H1 (cell line): ENCODE results near the gene FOXB1. TPM values are rescaled to one million over a fixed set of nuclear protein-coding genes. Genes with fewer than 3 reads are reported as not detected.
A peak's percentile ranks its signal among the peaks of the same experiment; 100 is the strongest.

Experiments used
- CTCF ChIA-PET: fragments of 300-600 bp; sonication (Branson Sonifier 250); formaldehyde crosslinking; loops from one replicate; lab custom pipeline; 2021; ENCODE audit not compliant: partially characterized antibody; lab: Charles Lee
- POLR2A ChIA-PET: fragments of 300-600 bp; sonication (Branson Sonifier 250); formaldehyde crosslinking; loops from one replicate; lab custom pipeline; 2021; ENCODE audit warnings: inconsistent platforms; ENCODE audit not compliant: partially characterized antibody; lab: Charles Lee
- DNase-seq, 2 experiments: peaks; one replicate each; pipeline versions ENCODE4 v3.0.0 to v3.0.0-alpha.2; 2010 to 2022; ENCODE audit warnings: low spot score in 2 of 2, low read depth in 1 of 2, mixed read lengths in 1 of 2
- FAIRE-seq: peaks from 2 replicates; lab custom pipeline; 2011; peaks lifted over from hg19 to GRCh38; lab: Jason Lieb, UNC
- H2AFZ ChIP-seq: 2 replicates; pipeline ENCODE4 v1.8.1; 2012; ENCODE audit warnings: low read length, inconsistent platforms
- H2AK5ac ChIP-seq: 2 replicates; pipeline ENCODE4 v1.6.1; 2013; ENCODE audit warnings: low read depth, low read length
- H2BK120ac ChIP-seq: replicated peaks from 2 replicates; pipeline ENCODE3; 2013; ENCODE audit warnings: low read depth, low read length, inconsistent platforms
- H2BK12ac ChIP-seq: 2 replicates; pipeline ENCODE4 v1.6.1; 2013; ENCODE audit warnings: low read depth, low read length
- H2BK15ac ChIP-seq: 2 replicates; pipeline ENCODE4 v1.6.1; 2013; ENCODE audit warnings: low read length
- H2BK20ac ChIP-seq: 2 replicates; pipeline ENCODE4 v1.6.1; 2013; ENCODE audit warnings: low read length
- H2BK5ac ChIP-seq: 2 replicates; pipeline ENCODE4 v1.6.1; 2013; ENCODE audit warnings: low read depth, low read length
- H3K14ac ChIP-seq: 2 replicates; pipeline ENCODE4 v1.6.1; 2013; ENCODE audit warnings: inconsistent platforms; ENCODE audit not compliant: insufficient read length
- H3K18ac ChIP-seq: 2 replicates; pipeline ENCODE4 v1.6.1; 2013; ENCODE audit warnings: low read length; ENCODE audit errors: extremely low read depth
- H3K23ac ChIP-seq: 2 replicates; pipeline ENCODE4 v1.6.1; 2013; ENCODE audit warnings: inconsistent platforms; ENCODE audit not compliant: insufficient read length
- H3K23me2 ChIP-seq: 2 replicates; pipeline ENCODE4 v1.6.1; 2013; ENCODE audit warnings: low read depth, low read length
- H3K27ac ChIP-seq: 2 replicates; pipeline ENCODE4 v1.6.1; 2011; ENCODE audit warnings: low read depth, low read length, inconsistent platforms
- H3K27me3 ChIP-seq, 4 experiments: replicated peaks in 1 of 4; 1 replicate in 1 of 4; 2 replicates in 3 of 4; pipeline versions ENCODE4 v1.6.1 to v1.8.1; 2011 to 2013; ENCODE audit warnings: low read length in 3 of 4, mild to moderate bottlenecking in 3 of 4, inconsistent platforms in 2 of 4, mixed read lengths in 2 of 4, moderate library complexity in 1 of 4; ENCODE audit not compliant: control insufficient read depth in 3 of 4, insufficient read depth in 3 of 4; ENCODE audit errors: extremely low read depth in 1 of 4
- H3K36me3 ChIP-seq, 4 experiments: 2 replicates each; pipeline versions ENCODE4 v1.6.1 to v1.8.1; 2011 to 2013; ENCODE audit warnings: mild to moderate bottlenecking in 4 of 4, low read length in 3 of 4, moderate library complexity in 2 of 4, control low read depth in 1 of 4, inconsistent platforms in 1 of 4; ENCODE audit not compliant: insufficient read depth in 4 of 4, control insufficient read depth in 2 of 4
- H3K4ac ChIP-seq: replicated peaks from 2 replicates; pipeline ENCODE3; 2013; ENCODE audit warnings: low read length, low read depth, mixed read lengths, inconsistent platforms; ENCODE audit not compliant: insufficient read length
- H3K4me1 ChIP-seq, 4 experiments: replicated peaks in 1 of 4; 1 replicate in 1 of 4; 2 replicates in 3 of 4; pipeline versions ENCODE4 v1.6.1 to v1.8.1; 2011 to 2013; ENCODE audit warnings: low read length in 3 of 4, inconsistent platforms in 2 of 4, mixed read lengths in 1 of 4; ENCODE audit not compliant: insufficient read depth in 4 of 4, control insufficient read depth in 3 of 4
- H3K4me2 ChIP-seq, 2 experiments: 2 replicates each; pipeline versions ENCODE4 v1.6.1 to v1.8.1; 2011 to 2013; ENCODE audit warnings: low read depth in 2 of 2, low read length in 2 of 2, control low read depth in 1 of 2, inconsistent platforms in 1 of 2, mild to moderate bottlenecking in 1 of 2; ENCODE audit not compliant: insufficient read depth in 1 of 2
- H3K4me3 ChIP-seq, 4 experiments: fragments of 200-600, 300-600 bp in 1 of 4; sonication (generic), shearing (Covaris generic), sonication (Bioruptor Twin) in 1 of 4; 2 replicates each; pipeline versions ENCODE4 v1.5.1 to v1.8.1; 2011 to 2016; ENCODE audit warnings: low read length in 4 of 4, low read depth in 3 of 4, control low read depth in 2 of 4, inconsistent platforms in 2 of 4, mild to moderate bottlenecking in 2 of 4, mixed read lengths in 1 of 4, moderate library complexity in 1 of 4; ENCODE audit not compliant: insufficient read depth in 2 of 4; ENCODE audit errors: extremely low read depth in 1 of 4
- H3K56ac ChIP-seq: replicated peaks from 2 replicates; pipeline ENCODE3; 2013; ENCODE audit warnings: low read depth, mild to moderate bottlenecking, mixed read lengths, low read length, inconsistent platforms; ENCODE audit not compliant: insufficient read length
- H3K79me1 ChIP-seq: 2 replicates; pipeline ENCODE4 v1.6.1; 2013; ENCODE audit warnings: low read depth, low read length, control low read depth
- H3K79me2 ChIP-seq, 2 experiments: 2 replicates each; pipeline versions ENCODE4 v1.6.1 to v1.8.1; 2012 to 2013; ENCODE audit warnings: low read length in 2 of 2, mild to moderate bottlenecking in 2 of 2, inconsistent platforms in 1 of 2; ENCODE audit not compliant: insufficient read depth in 2 of 2, control insufficient read depth in 1 of 2
- H3K9ac ChIP-seq, 4 experiments: replicated peaks in 1 of 4; 1 replicate in 1 of 4; 2 replicates in 3 of 4; pipeline versions ENCODE4 v1.6.1 to v1.8.1; 2011 to 2013; ENCODE audit warnings: low read depth in 3 of 4, low read length in 3 of 4, control low read depth in 2 of 4, mild to moderate bottlenecking in 2 of 4, moderate library complexity in 2 of 4, inconsistent platforms in 1 of 4; ENCODE audit errors: extremely low read depth in 1 of 4
- H3K9me3 ChIP-seq, 2 experiments: 2 replicates each; pipeline versions ENCODE4 v1.6.1 to v1.8.1; 2012 to 2013; ENCODE audit warnings: mild to moderate bottlenecking in 2 of 2, moderate library complexity in 2 of 2, control low read depth in 1 of 2, inconsistent platforms in 1 of 2, low read depth in 1 of 2, low read length in 1 of 2, mixed read lengths in 1 of 2; ENCODE audit not compliant: insufficient read depth in 2 of 2
- H4K20me1 ChIP-seq, 2 experiments: replicated peaks in 1 of 2; 2 replicates each; pipeline versions ENCODE3 to v1.8.1; 2011 to 2013; ENCODE audit warnings: inconsistent platforms in 2 of 2, low read length in 2 of 2, mild to moderate bottlenecking in 1 of 2; ENCODE audit not compliant: insufficient read depth in 2 of 2, control insufficient read depth in 1 of 2
- H4K5ac ChIP-seq: 2 replicates; pipeline ENCODE4 v1.6.1; 2013; ENCODE audit warnings: low read length, low read depth, mixed read lengths, inconsistent platforms; ENCODE audit not compliant: insufficient read length
- H4K8ac ChIP-seq: 2 replicates; pipeline ENCODE4 v1.8.0; 2013; ENCODE audit warnings: mild to moderate bottlenecking, moderate library complexity, low read length, inconsistent platforms; ENCODE audit not compliant: insufficient read depth; ENCODE audit errors: extremely low read depth
- H4K91ac ChIP-seq: replicated peaks from 2 replicates; pipeline ENCODE3; 2013; ENCODE audit warnings: low read length, mixed read lengths, inconsistent platforms; ENCODE audit not compliant: insufficient read length
- ASH2L ChIP-seq: fragments of 200-600, 300-600 bp; sonication (generic); IDR thresholded peaks from one replicate; pipeline ENCODE4 v1.7.1; 2017; ENCODE audit warnings: low read length
- BACH1 ChIP-seq: IDR thresholded peaks from 2 replicates; pipeline ENCODE4 v1.6.1; 2012; ENCODE audit warnings: low read length, improper control_type of control experiment
- CTBP2 ChIP-seq: IDR thresholded peaks from 2 replicates; pipeline ENCODE4 v1.7.0; 2011; ENCODE audit warnings: borderline replicate concordance, mild to moderate bottlenecking, moderate library complexity, mixed read lengths, low read length; ENCODE audit not compliant: insufficient read depth, insufficient read length
- KDM5A ChIP-seq: fragments of 200-600 bp; IDR thresholded peaks from 2 replicates; pipeline ENCODE4 v1.7.1; 2012; ENCODE audit warnings: mild to moderate bottlenecking, low read length, inconsistent platforms, mixed read lengths
- POLR2A ChIP-seq, 2 experiments: IDR thresholded peaks; 1 replicate in 1 of 2; 2 replicates in 1 of 2; pipeline ENCODE4 v1.6.1; 2011; ENCODE audit warnings: low read depth in 2 of 2, low read length in 2 of 2, mild to moderate bottlenecking in 2 of 2; ENCODE audit errors: control extremely low read depth in 1 of 2
- RAD21 ChIP-seq, 2 experiments: IDR thresholded peaks in 1 of 2; conservative IDR thresholded peaks in 1 of 2; 2 replicates each; pipeline ENCODE4 v1.6.1; 2011; ENCODE audit warnings: low read depth in 2 of 2, low read length in 2 of 2, improper control_type of control experiment in 1 of 2, inconsistent platforms in 1 of 2, mild to moderate bottlenecking in 1 of 2, moderate library complexity in 1 of 2
- SAP30 ChIP-seq: fragments of 300-600 bp; sonication (generic); IDR thresholded peaks from 2 replicates; pipeline ENCODE4 v1.7.1; 2012; ENCODE audit warnings: low read length, moderate library complexity, mild to moderate bottlenecking, inconsistent platforms; ENCODE audit not compliant: insufficient read depth, insufficient replicate concordance
- TAF1 ChIP-seq: IDR thresholded peaks from 2 replicates; pipeline ENCODE4 v1.6.1; 2011; ENCODE audit warnings: mild to moderate bottlenecking, low read depth, low read length
- TBP ChIP-seq: IDR thresholded peaks from 2 replicates; pipeline ENCODE4 v1.6.1; 2011; ENCODE audit warnings: low read depth, low read length, improper control_type of control experiment
- WGBS, 2 experiments: shearing (Covaris generic) in 1 of 2; methylation state at CpG; one replicate each; pipeline versions ENCODE4 v1.1.6 to v1.1.7; 2013 to 2015; ENCODE audit warnings: low lambda C conversion rate in 2 of 2, mixed read lengths in 2 of 2, inconsistent platforms in 1 of 2, low coverage in 1 of 2, missing lambda C conversion rate in 1 of 2; ENCODE audit not compliant: insufficient replicate concordance in 2 of 2, insufficient coverage in 1 of 2, insufficient read length in 1 of 2; ENCODE audit errors: extremely low coverage in 1 of 2, missing lambda C conversion rate in 1 of 2; 5-methylcytosine and 5-hydroxymethylcytosine counted together
- polyA plus RNA-seq, 7 experiments: library from polyadenylated mRNA; depleted of rRNA in 3 of 7; stranded (reverse) in 5 of 7; unstranded in 2 of 7; fragments of >200 nt in 5 of 7; fragments of 200-250 nt in 2 of 7; gene quantifications; 1 replicate in 5 of 7; 2 replicates in 1 of 7; 4 replicates in 1 of 7; pipeline versions ENCODE4 v1.2.1 to v1.2.3, GENCODE V29; 2011 to 2013; ENCODE audit warnings: missing spikeins in 2 of 7, mixed read lengths in 2 of 7
- total RNA-seq: library from RNA; stranded (reverse); fragmentation: NEBNext Ultra II Directional; extraction: Animal tissue kit (Norgen Biotek cat#: 25700); gene quantifications from 2 replicates; pipeline ENCODE4 v1.2.1, GENCODE V29; 2021

FOXB1 gene
- total and polyA plus RNA-seq, 2 of the 8 experiments (the other 6 are each of a cell fraction or from before 2014, with no cell fraction given), result 0.92 to 1.5 TPM

DNA sequence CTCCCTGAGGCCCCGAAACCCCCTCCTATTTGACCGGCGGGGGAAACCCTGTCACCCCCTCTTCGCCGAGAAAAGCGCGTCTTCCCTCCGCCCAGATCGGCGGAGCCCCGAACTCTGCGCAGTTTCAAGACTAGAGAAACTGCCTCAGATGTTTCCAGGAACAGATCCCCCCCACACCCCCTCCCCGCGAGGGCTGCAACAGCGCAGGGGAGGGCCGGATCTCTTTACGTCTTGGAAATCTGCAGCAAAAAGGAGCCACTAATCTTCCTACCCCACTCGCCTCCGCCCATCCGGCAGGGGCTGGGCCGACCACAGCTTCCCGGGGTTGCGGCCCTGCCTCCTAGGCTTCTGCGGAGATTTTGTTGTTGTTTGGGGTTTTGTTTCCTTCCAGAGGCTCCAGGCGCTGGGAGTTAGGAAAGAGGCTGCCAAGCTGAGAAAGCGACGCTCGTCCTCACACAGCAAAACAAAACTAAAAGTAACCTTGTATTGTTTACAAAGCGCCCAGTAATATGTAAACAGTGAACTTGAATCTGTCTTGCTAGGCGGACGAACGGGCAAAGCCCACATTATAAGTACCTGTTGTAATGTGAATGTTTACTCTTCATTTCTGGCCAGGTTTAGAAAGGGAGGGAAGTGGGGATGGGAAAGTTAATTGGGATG lies 2.2 kb downstream of the FOXB1 start:
- H3K18ac ChIP-seq, result peak overlapping the region; percentile 81
- peaks cover 29% of the 10 kb centered on the region for H3K23me2 ChIP-seq
- H2BK5ac ChIP-seq, result peak overlapping the region; percentile 66; the same call in 1 of the 2 replicates
- H3K9ac ChIP-seq, result no peak overlapping the region; a peak in 1 of 7 replicates
- ChIA-PET POLR2A (interaction anchor here (1.6 kb wide), 1 partner anchor 10 kb away, joined by 3 read pairs; no protein-coding TSS in a partner anchor), CTCF (interaction anchor here (1.0 to 1.7 kb wide), 5 partner anchors 9 to 122 kb away, joined by 3 to 7 read pairs (median 4); no protein-coding TSS in a partner anchor)
- H2BK120ac ChIP-seq, result no peak overlapping the region
- peak overlapping the region; percentile 10 for H3K56ac ChIP-seq
- H3K4ac ChIP-seq, result peak overlapping the region; percentile 28
- TF ChIP-seq POLR2A (IDR thresholded peaks at IDR 0.05; ENCODE audit: control extremely low read depth in 1 of 2, low read depth in 2 of 2, low read length in 2 of 2), result no peak
- peak; percentile 58; the same call in 1 of the 2 replicates for TF ChIP-seq TBP
- no peak for TF ChIP-seq KDM5A
- 0 out of 2 replicates have a peak, but pooled peaks have one; percentile 29 for TF ChIP-seq TAF1
- TF ChIP-seq SAP30, result no peak
- TF ChIP-seq CTBP2, result peak; percentile 39
- TF ChIP-seq ASH2L, result peak; percentile 55
- peak; percentile 12 to 13; a peak in 2 of 4 replicates for TF ChIP-seq RAD21 (IDR thresholded peaks at IDR 0.05 in 1 of 2, conservative IDR thresholded peaks at IDR 0.05 in 1 of 2; ENCODE audit: low read depth in 2 of 2, low read length in 2 of 2)
- TF ChIP-seq BACH1, result 0 out of 2 replicates have a peak, but pooled peaks have one; percentile 22
- H3K4me1 ChIP-seq, result peaks cover 15 to 38% (median 26%) of the 10 kb centered on the region in 4 experiments
- no peak overlapping the region for H3K14ac ChIP-seq
- no peaks in the 10 kb centered on the region; a peak in 1 of 4 replicates for H3K9me3 ChIP-seq
- H2BK20ac ChIP-seq, result no peak overlapping the region
- 0% methylated on average over 21 of the region's 32 CpGs; no CpG with 5 or more reads in 1 of the 2 experiments for WGBS, 2 experiments
- no peak overlapping the region for H2AK5ac ChIP-seq
- peak overlapping the region; percentile 34; the same call in 1 of the 2 replicates for H2AFZ ChIP-seq
- DNase-seq (peak in 1 of 2 experiments; percentile 85), FAIRE-seq (peak; percentile 87)
- H3K23ac ChIP-seq, result no peak overlapping the region
- H4K5ac ChIP-seq, result peak overlapping the region; percentile 35
- no peak overlapping the region for H2BK12ac ChIP-seq
- H3K4me3 ChIP-seq, result peak overlapping the region; percentile 54 to 74 (median 62)
- no peak overlapping the region for H3K27ac ChIP-seq
- peaks cover 23 to 45% (median 39%) of the 10 kb centered on the region in 4 experiments; a peak in 6 of 7 replicates for H3K27me3 ChIP-seq
- peaks cover 0 to 4% (median 0%) of the 10 kb centered on the region in 4 experiments; a peak in 2 of 8 replicates for H3K36me3 ChIP-seq
- peaks cover 0 to 3% of the 10 kb centered on the region in 2 experiments for H4K20me1 ChIP-seq
- H3K79me1 ChIP-seq, result no peaks in the 10 kb centered on the region
- H3K4me2 ChIP-seq, result peak overlapping the region; percentile 98 to 100
- no peak overlapping the region for H2BK15ac ChIP-seq
- H3K79me2 ChIP-seq, result peaks cover 0 to 11% of the 10 kb centered on the region in 2 experiments; a peak in 1 of 4 replicates
- H4K91ac ChIP-seq, result no peak overlapping the region
- peak overlapping the region; percentile 87 for H4K8ac ChIP-seq
